H1 (cell line): ENCODE measurements around the gene PRKD1. TPM values are rescaled to one million over a fixed set of nuclear protein-coding genes. Genes with fewer than 3 reads are reported as not detected.

Source experiments
- CTCF ChIA-PET: fragments of 300-600 bp; sonication (Branson Sonifier 250); formaldehyde crosslinking; loops from one replicate; lab custom pipeline; 2021; ENCODE audit not compliant: partially characterized antibody; lab: Charles Lee
- POLR2A ChIA-PET: fragments of 300-600 bp; sonication (Branson Sonifier 250); formaldehyde crosslinking; loops from one replicate; lab custom pipeline; 2021; ENCODE audit warnings: inconsistent platforms; ENCODE audit not compliant: partially characterized antibody; lab: Charles Lee
- DNase-seq, 2 experiments: peaks; one replicate each; pipeline versions ENCODE4 v3.0.0 to v3.0.0-alpha.2; 2010 to 2022; ENCODE audit warnings: low spot score in 2 of 2, low read depth in 1 of 2, mixed read lengths in 1 of 2
- FAIRE-seq: peaks from 2 replicates; lab custom pipeline; 2011; peaks lifted over from hg19 to GRCh38; lab: Jason Lieb, UNC
- H2AFZ ChIP-seq: 2 replicates; pipeline ENCODE4 v1.8.1; 2012; ENCODE audit warnings: low read length, inconsistent platforms
- H2AK5ac ChIP-seq: 2 replicates; pipeline ENCODE4 v1.6.1; 2013; ENCODE audit warnings: low read depth, low read length
- H2BK120ac ChIP-seq: replicated peaks from 2 replicates; pipeline ENCODE3; 2013; ENCODE audit warnings: low read depth, low read length, inconsistent platforms
- H2BK12ac ChIP-seq: 2 replicates; pipeline ENCODE4 v1.6.1; 2013; ENCODE audit warnings: low read depth, low read length
- H2BK15ac ChIP-seq: 2 replicates; pipeline ENCODE4 v1.6.1; 2013; ENCODE audit warnings: low read length
- H2BK20ac ChIP-seq: 2 replicates; pipeline ENCODE4 v1.6.1; 2013; ENCODE audit warnings: low read length
- H2BK5ac ChIP-seq: 2 replicates; pipeline ENCODE4 v1.6.1; 2013; ENCODE audit warnings: low read depth, low read length
- H3K14ac ChIP-seq: 2 replicates; pipeline ENCODE4 v1.6.1; 2013; ENCODE audit warnings: inconsistent platforms; ENCODE audit not compliant: insufficient read length
- H3K18ac ChIP-seq: 2 replicates; pipeline ENCODE4 v1.6.1; 2013; ENCODE audit warnings: low read length; ENCODE audit errors: extremely low read depth
- H3K23ac ChIP-seq: 2 replicates; pipeline ENCODE4 v1.6.1; 2013; ENCODE audit warnings: inconsistent platforms; ENCODE audit not compliant: insufficient read length
- H3K23me2 ChIP-seq: 2 replicates; pipeline ENCODE4 v1.6.1; 2013; ENCODE audit warnings: low read depth, low read length
- H3K27ac ChIP-seq: 2 replicates; pipeline ENCODE4 v1.6.1; 2011; ENCODE audit warnings: low read depth, low read length, inconsistent platforms
- H3K27me3 ChIP-seq, 4 experiments: replicated peaks in 1 of 4; 1 replicate in 1 of 4; 2 replicates in 3 of 4; pipeline versions ENCODE4 v1.6.1 to v1.8.1; 2011 to 2013; ENCODE audit warnings: low read length in 3 of 4, mild to moderate bottlenecking in 3 of 4, inconsistent platforms in 2 of 4, mixed read lengths in 2 of 4, moderate library complexity in 1 of 4; ENCODE audit not compliant: control insufficient read depth in 3 of 4, insufficient read depth in 3 of 4; ENCODE audit errors: extremely low read depth in 1 of 4
- H3K36me3 ChIP-seq, 4 experiments: 2 replicates each; pipeline versions ENCODE4 v1.6.1 to v1.8.1; 2011 to 2013; ENCODE audit warnings: mild to moderate bottlenecking in 4 of 4, low read length in 3 of 4, moderate library complexity in 2 of 4, control low read depth in 1 of 4, inconsistent platforms in 1 of 4; ENCODE audit not compliant: insufficient read depth in 4 of 4, control insufficient read depth in 2 of 4
- H3K4ac ChIP-seq: replicated peaks from 2 replicates; pipeline ENCODE3; 2013; ENCODE audit warnings: low read length, low read depth, mixed read lengths, inconsistent platforms; ENCODE audit not compliant: insufficient read length
- H3K4me1 ChIP-seq, 4 experiments: replicated peaks in 1 of 4; 1 replicate in 1 of 4; 2 replicates in 3 of 4; pipeline versions ENCODE4 v1.6.1 to v1.8.1; 2011 to 2013; ENCODE audit warnings: low read length in 3 of 4, inconsistent platforms in 2 of 4, mixed read lengths in 1 of 4; ENCODE audit not compliant: insufficient read depth in 4 of 4, control insufficient read depth in 3 of 4
- H3K4me2 ChIP-seq, 2 experiments: 2 replicates each; pipeline versions ENCODE4 v1.6.1 to v1.8.1; 2011 to 2013; ENCODE audit warnings: low read depth in 2 of 2, low read length in 2 of 2, control low read depth in 1 of 2, inconsistent platforms in 1 of 2, mild to moderate bottlenecking in 1 of 2; ENCODE audit not compliant: insufficient read depth in 1 of 2
- H3K4me3 ChIP-seq, 4 experiments: fragments of 200-600, 300-600 bp in 1 of 4; sonication (generic), shearing (Covaris generic), sonication (Bioruptor Twin) in 1 of 4; 2 replicates each; pipeline versions ENCODE4 v1.5.1 to v1.8.1; 2011 to 2016; ENCODE audit warnings: low read length in 4 of 4, low read depth in 3 of 4, control low read depth in 2 of 4, inconsistent platforms in 2 of 4, mild to moderate bottlenecking in 2 of 4, mixed read lengths in 1 of 4, moderate library complexity in 1 of 4; ENCODE audit not compliant: insufficient read depth in 2 of 4; ENCODE audit errors: extremely low read depth in 1 of 4
- H3K56ac ChIP-seq: replicated peaks from 2 replicates; pipeline ENCODE3; 2013; ENCODE audit warnings: low read depth, mild to moderate bottlenecking, mixed read lengths, low read length, inconsistent platforms; ENCODE audit not compliant: insufficient read length
- H3K79me1 ChIP-seq: 2 replicates; pipeline ENCODE4 v1.6.1; 2013; ENCODE audit warnings: low read depth, low read length, control low read depth
- H3K79me2 ChIP-seq, 2 experiments: 2 replicates each; pipeline versions ENCODE4 v1.6.1 to v1.8.1; 2012 to 2013; ENCODE audit warnings: low read length in 2 of 2, mild to moderate bottlenecking in 2 of 2, inconsistent platforms in 1 of 2; ENCODE audit not compliant: insufficient read depth in 2 of 2, control insufficient read depth in 1 of 2
- H3K9ac ChIP-seq, 4 experiments: replicated peaks in 1 of 4; 1 replicate in 1 of 4; 2 replicates in 3 of 4; pipeline versions ENCODE4 v1.6.1 to v1.8.1; 2011 to 2013; ENCODE audit warnings: low read depth in 3 of 4, low read length in 3 of 4, control low read depth in 2 of 4, mild to moderate bottlenecking in 2 of 4, moderate library complexity in 2 of 4, inconsistent platforms in 1 of 4; ENCODE audit errors: extremely low read depth in 1 of 4
- H3K9me3 ChIP-seq, 2 experiments: 2 replicates each; pipeline versions ENCODE4 v1.6.1 to v1.8.1; 2012 to 2013; ENCODE audit warnings: mild to moderate bottlenecking in 2 of 2, moderate library complexity in 2 of 2, control low read depth in 1 of 2, inconsistent platforms in 1 of 2, low read depth in 1 of 2, low read length in 1 of 2, mixed read lengths in 1 of 2; ENCODE audit not compliant: insufficient read depth in 2 of 2
- H4K20me1 ChIP-seq, 2 experiments: replicated peaks in 1 of 2; 2 replicates each; pipeline versions ENCODE3 to v1.8.1; 2011 to 2013; ENCODE audit warnings: inconsistent platforms in 2 of 2, low read length in 2 of 2, mild to moderate bottlenecking in 1 of 2; ENCODE audit not compliant: insufficient read depth in 2 of 2, control insufficient read depth in 1 of 2
- H4K5ac ChIP-seq: 2 replicates; pipeline ENCODE4 v1.6.1; 2013; ENCODE audit warnings: low read length, low read depth, mixed read lengths, inconsistent platforms; ENCODE audit not compliant: insufficient read length
- H4K8ac ChIP-seq: 2 replicates; pipeline ENCODE4 v1.8.0; 2013; ENCODE audit warnings: mild to moderate bottlenecking, moderate library complexity, low read length, inconsistent platforms; ENCODE audit not compliant: insufficient read depth; ENCODE audit errors: extremely low read depth
- H4K91ac ChIP-seq: replicated peaks from 2 replicates; pipeline ENCODE3; 2013; ENCODE audit warnings: low read length, mixed read lengths, inconsistent platforms; ENCODE audit not compliant: insufficient read length
- BRCA1 ChIP-seq: IDR thresholded peaks from 2 replicates; pipeline ENCODE4 v1.6.1; 2012; ENCODE audit warnings: low read depth, low read length, improper control_type of control experiment
- CBX5 ChIP-seq: fragments of 300-800, 300-1000 bp; sonication (generic); IDR thresholded peaks from 2 replicates; pipeline ENCODE4 v1.7.1; 2016; ENCODE audit warnings: antibody characterized with exemption, low read length, low read depth
- CHD2 ChIP-seq: IDR thresholded peaks from 2 replicates; pipeline ENCODE4 v1.6.1; 2012; ENCODE audit warnings: low read length, improper control_type of control experiment
- JUND ChIP-seq: IDR thresholded peaks from 2 replicates; pipeline ENCODE4 v1.6.1; 2011; ENCODE audit warnings: mild to moderate bottlenecking, improper control_type of control experiment, low read length
- PHF8 ChIP-seq: fragments of 200-600 bp; sonication (generic); conservative IDR thresholded peaks from 2 replicates; pipeline ENCODE4 v1.7.1; 2012; ENCODE audit warnings: low read depth, mild to moderate bottlenecking, inconsistent platforms, low read length, moderate library complexity
- RFX5 ChIP-seq: IDR thresholded peaks from 2 replicates; pipeline ENCODE4 v1.6.1; 2011; ENCODE audit warnings: low read depth, low read length, improper control_type of control experiment, borderline replicate concordance
- RXRA ChIP-seq: IDR thresholded peaks from 2 replicates; pipeline ENCODE4 v1.6.1; 2011; ENCODE audit warnings: low read depth, mild to moderate bottlenecking, low read length, moderate library complexity; ENCODE audit not compliant: insufficient read depth
- SIN3A ChIP-seq, 2 experiments: IDR thresholded peaks in 1 of 2; conservative IDR thresholded peaks in 1 of 2; 2 replicates each; pipeline ENCODE4 v1.6.1; 2011 to 2012; ENCODE audit warnings: low read length in 2 of 2, improper control_type of control experiment in 1 of 2, low read depth in 1 of 2, mild to moderate bottlenecking in 1 of 2
- SIRT6 ChIP-seq: IDR thresholded peaks from one replicate; pipeline ENCODE4 v1.7.1; 2012; ENCODE audit warnings: low read length, inconsistent platforms
- SP1 ChIP-seq: IDR thresholded peaks from 2 replicates; pipeline ENCODE4 v1.6.1; 2011; ENCODE audit warnings: low read depth, low read length
- SP2 ChIP-seq: IDR thresholded peaks from 2 replicates; pipeline ENCODE4 v1.6.1; 2012; ENCODE audit warnings: mild to moderate bottlenecking, low read length, inconsistent platforms
- TBP ChIP-seq: IDR thresholded peaks from 2 replicates; pipeline ENCODE4 v1.6.1; 2011; ENCODE audit warnings: low read depth, low read length, improper control_type of control experiment
- TCF12 ChIP-seq: IDR thresholded peaks from 2 replicates; pipeline ENCODE4 v1.6.1; 2011; ENCODE audit warnings: low read depth, mild to moderate bottlenecking, low read length
- USF2 ChIP-seq: IDR thresholded peaks from 2 replicates; pipeline ENCODE4 v1.6.1; 2011; ENCODE audit warnings: low read length, improper control_type of control experiment
- polyA plus RNA-seq, 7 experiments: library from polyadenylated mRNA; depleted of rRNA in 3 of 7; stranded (reverse) in 5 of 7; unstranded in 2 of 7; fragments of >200 nt in 5 of 7; fragments of 200-250 nt in 2 of 7; gene quantifications; 1 replicate in 5 of 7; 2 replicates in 1 of 7; 4 replicates in 1 of 7; pipeline versions ENCODE4 v1.2.1 to v1.2.3, GENCODE V29; 2011 to 2013; ENCODE audit warnings: missing spikeins in 2 of 7, mixed read lengths in 2 of 7
- total RNA-seq: library from RNA; stranded (reverse); fragmentation: NEBNext Ultra II Directional; extraction: Animal tissue kit (Norgen Biotek cat#: 25700); gene quantifications from 2 replicates; pipeline ENCODE4 v1.2.1, GENCODE V29; 2021

The PRKD1 gene
- total and polyA plus RNA-seq, 2 of the 8 experiments (the other 6 are each of a cell fraction or from before 2014, with no cell fraction given): 3.6 to 6.8 TPM

DNA sequence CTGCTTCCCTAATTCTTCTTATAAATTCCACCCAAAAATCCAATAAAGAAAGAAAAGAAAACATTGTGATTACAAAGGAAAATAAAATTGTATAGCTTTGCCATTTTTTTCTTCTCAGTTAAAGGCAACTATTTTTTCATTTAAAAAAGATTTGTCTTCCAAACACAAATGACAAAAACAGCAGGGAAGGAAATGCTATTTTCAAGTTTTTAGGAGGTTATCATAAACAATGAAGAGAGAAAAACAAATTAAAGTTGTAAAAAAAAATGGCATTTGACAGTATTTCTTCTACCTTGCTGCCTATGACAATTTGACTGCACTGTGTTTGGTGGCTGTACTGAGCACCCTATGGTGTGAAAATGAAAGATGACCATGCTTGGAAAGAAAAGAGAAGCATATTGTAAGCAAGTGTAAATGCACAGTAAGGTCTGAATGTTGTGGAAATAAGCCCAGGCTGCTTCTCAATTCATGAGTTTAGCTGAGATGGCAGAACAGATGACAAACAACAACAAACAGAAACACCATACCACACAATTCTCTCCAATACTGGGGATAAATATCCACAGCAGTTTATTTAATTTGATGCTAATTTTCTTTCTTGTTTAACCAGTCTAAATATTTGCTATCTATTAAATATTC, 109.8 kb downstream of the PRKD1 start:
- no peak overlapping the region for H3K56ac ChIP-seq
- CTCF ChIA-PET: interaction anchor here (0.6 kb wide), 1 partner anchor 1623 kb away, joined by 3 read pairs; no protein-coding TSS in a partner anchor
- no peak overlapping the region for H2AK5ac ChIP-seq
- H3K23me2 ChIP-seq: no peaks in the 10 kb centered on the region
- no peaks in the 10 kb centered on the region for H4K20me1 ChIP-seq
- H3K14ac ChIP-seq: no peak overlapping the region
- no peak overlapping the region for H4K8ac ChIP-seq
- no peaks in the 10 kb centered on the region for H3K79me2 ChIP-seq
- H3K9me3 ChIP-seq: no peaks in the 10 kb centered on the region
- H4K91ac ChIP-seq: no peak overlapping the region
- H2BK5ac ChIP-seq: no peak overlapping the region
- H3K79me1 ChIP-seq: no peaks in the 10 kb centered on the region
- H3K27me3 ChIP-seq: no peaks in the 10 kb centered on the region
- H3K4me2 ChIP-seq: no peak overlapping the region
- H3K4me3 ChIP-seq: no peak overlapping the region
- POLR2A ChIA-PET: no interaction called here
- no peak overlapping the region for H2AFZ ChIP-seq
- no peak overlapping the region for H3K4ac ChIP-seq
- H3K23ac ChIP-seq: no peak overlapping the region
- 0 out of 7 replicates have a peak, but pooled peaks cover 0 to 2% (median 0%) of the 10 kb centered on the region in 4 experiments for H3K4me1 ChIP-seq
- no peak for TF ChIP-seq SP1
- TF ChIP-seq PHF8: no peak
- TF ChIP-seq SP2: no peak
- TF ChIP-seq RXRA: no peak
- TF ChIP-seq USF2: no peak
- TF ChIP-seq TCF12: no peak
- TF ChIP-seq SIN3A (conservative IDR thresholded peaks at IDR 0.05 in 1 of 2, IDR thresholded peaks at IDR 0.05 in 1 of 2; ENCODE audit: low read depth in 1 of 2, low read length in 2 of 2): no peak
- TF ChIP-seq CHD2: no peak
- no peak for TF ChIP-seq JUND
- no peak for TF ChIP-seq RFX5
- TF ChIP-seq SIRT6: no peak
- no peak for TF ChIP-seq TBP
- no peak for TF ChIP-seq CBX5
- TF ChIP-seq BRCA1: no peak
- TF ChIP-seq, all 59 proteins: peak for 0
- FAIRE-seq: no peak
- H3K36me3 ChIP-seq: no peaks in the 10 kb centered on the region
- no peak overlapping the region for H3K27ac ChIP-seq
- H3K9ac ChIP-seq: no peak overlapping the region
- no peak for DNase-seq
- no peak overlapping the region for H2BK20ac ChIP-seq
- no peak overlapping the region for H2BK15ac ChIP-seq
- H4K5ac ChIP-seq: no peak overlapping the region
- H2BK120ac ChIP-seq: no peak overlapping the region
- no peak overlapping the region for H3K18ac ChIP-seq
- H2BK12ac ChIP-seq: no peak overlapping the region
